Hair follicle dermal papilla cell (primary cell): ENCODE results near the gene RTL1. TPM values are rescaled to one million over a fixed set of nuclear protein-coding genes. Genes with fewer than 3 reads are reported as not detected.

Experiments
- small RNA-seq: library from RNA; depleted of rRNA; stranded (forward); fragments of <200 nt; gene quantifications from one replicate; pipeline ENCODE3, GENCODE V24; 2012
- total RNA-seq: library from RNA; depleted of rRNA; stranded (reverse); fragments of >200 nt; gene quantifications from 2 replicates; pipeline ENCODE4 v1.2.3, GENCODE V29; 2012

RTL1 gene
- total RNA-seq = not detected in 2 replicates

GRCh38 chr14:100903672-100904185, at the start of gene RTL1:
RTL1 (minus strand) TSS chr14:100903722; CDS start chr14:100884788, 18,934 bp downstream.

Small RNAs within 50 kb of the gene (small RNA-seq; reads per million reads assigned to genes)
- gene MIR127 (not detected), gene MIR136 (not detected), gene MIR337 (14.2 reads per million, percentile 93 among the genes with 10 or more reads in this experiment), gene MIR370 (96.2 reads per million, percentile 98 among the genes with 10 or more reads in this experiment), gene MIR431 (not detected), gene MIR432 (not detected), gene MIR433 (not detected), gene MIR493 (291 reads per million, percentile 99 among the genes with 10 or more reads in this experiment), gene RF02145 (not detected), gene SNORD112 (3.6 reads per million, percentile 68 among the genes with 10 or more reads in this experiment), gene SNORD113-1 (not detected), gene SNORD113-2 (not detected), gene SNORD113-3 (29.6 reads per million, percentile 96 among the genes with 10 or more reads in this experiment), gene SNORD113-4 (146 reads per million, percentile 98 among the genes with 10 or more reads in this experiment), gene SNORD113-5 (411 reads per million, percentile 99 among the genes with 10 or more reads in this experiment), gene SNORD113-6 (1,387 reads per million, percentile 99 among the genes with 10 or more reads in this experiment), gene SNORD113-7 (922 reads per million, percentile 99 among the genes with 10 or more reads in this experiment), gene SNORD113-8 (1,800 reads per million, percentile 100 among the genes with 10 or more reads in this experiment), gene SNORD113-9 (558 reads per million, percentile 99 among the genes with 10 or more reads in this experiment), gene SNORD114-1 (951 reads per million, percentile 99 among the genes with 10 or more reads in this experiment), gene SNORD114-2 (not detected), gene SNORD114-3 (65.9 reads per million, percentile 97 among the genes with 10 or more reads in this experiment)

Other genes starting within 250 kb of the RTL1 start
- gene DLK1, start 176.8 kb downstream of the RTL1 start, total RNA-seq = not detected in 2 replicates
- gene MEG3, start 77.6 kb downstream of the RTL1 start, total RNA-seq = 200 and 262 TPM in 2 replicates